OCI-LY3 (cell line): ENCODE results near the gene RSRC2.

Experiments
- EZH2phosphoT487 ChIP-seq: fragments of 200-600 bp; shearing (Covaris generic); IDR thresholded peaks from 2 replicates; pipeline ENCODE4 v1.6.1; 2018; ENCODE audit warnings: antibody characterized with exemption, mixed run types, low read depth
- TF ChIP-seq, protein P1 (sequence below): fragments of 200-600, 300-600 bp; sonication (generic); IDR thresholded peaks from 2 replicates; pipeline ENCODE4 v1.5.1; 2014; ENCODE audit warnings: antibody characterized with exemption, low read length, low read depth

DNA sequence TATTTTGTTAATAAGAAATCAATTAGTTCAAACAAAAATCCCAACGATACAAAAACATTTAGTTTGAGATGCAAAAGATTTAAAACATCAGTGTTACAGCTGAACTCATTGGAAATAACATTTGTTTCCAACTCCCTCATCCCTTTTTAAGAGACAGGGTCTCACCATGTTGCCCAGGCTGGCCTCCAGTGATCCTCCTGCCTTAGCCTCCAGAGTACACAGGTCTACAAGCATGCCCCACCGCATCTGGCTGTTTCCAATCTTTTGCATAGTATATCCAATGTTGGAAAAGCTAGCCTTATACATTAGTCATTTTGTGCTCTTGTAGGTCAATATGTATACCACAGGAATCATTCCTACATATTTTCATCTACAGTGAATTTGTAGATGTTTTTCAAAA lies 11.5 kb downstream of the RSRC2 start:
- TF ChIP-seq, protein P1, sequence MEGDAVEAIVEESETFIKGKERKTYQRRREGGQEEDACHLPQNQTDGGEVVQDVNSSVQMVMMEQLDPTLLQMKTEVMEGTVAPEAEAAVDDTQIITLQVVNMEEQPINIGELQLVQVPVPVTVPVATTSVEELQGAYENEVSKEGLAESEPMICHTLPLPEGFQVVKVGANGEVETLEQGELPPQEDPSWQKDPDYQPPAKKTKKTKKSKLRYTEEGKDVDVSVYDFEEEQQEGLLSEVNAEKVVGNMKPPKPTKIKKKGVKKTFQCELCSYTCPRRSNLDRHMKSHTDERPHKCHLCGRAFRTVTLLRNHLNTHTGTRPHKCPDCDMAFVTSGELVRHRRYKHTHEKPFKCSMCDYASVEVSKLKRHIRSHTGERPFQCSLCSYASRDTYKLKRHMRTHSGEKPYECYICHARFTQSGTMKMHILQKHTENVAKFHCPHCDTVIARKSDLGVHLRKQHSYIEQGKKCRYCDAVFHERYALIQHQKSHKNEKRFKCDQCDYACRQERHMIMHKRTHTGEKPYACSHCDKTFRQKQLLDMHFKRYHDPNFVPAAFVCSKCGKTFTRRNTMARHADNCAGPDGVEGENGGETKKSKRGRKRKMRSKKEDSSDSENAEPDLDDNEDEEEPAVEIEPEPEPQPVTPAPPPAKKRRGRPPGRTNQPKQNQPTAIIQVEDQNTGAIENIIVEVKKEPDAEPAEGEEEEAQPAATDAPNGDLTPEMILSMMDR = no peak
- no peak for TF ChIP-seq EZH2phosphoT487
